ENCODE results near the gene ITPR2. TPM values are rescaled to one million over a fixed set of nuclear protein-coding genes. Genes with fewer than 3 reads are reported as not detected.
"Not testable (repeated sequence)": the region's sequence is repeated elsewhere in the genome, so short reads cannot be mapped to it uniquely, and the experiment has no call there.

ITPR2 gene
- total RNA-seq, 2 experiments from 2014 or later = 31.7 to 36.3 TPM

- Mint-ChIP-seq H3K4me3 (no peak overlapping the region), H3K36me3 (ENCODE audit: low read depth) (peaks cover 17% of the 10 kb centered on the region), H3K9me3 (peaks cover 4% of the 10 kb centered on the region), H3K4me1 (peaks cover 8% of the 10 kb centered on the region), H3K27ac (no peak overlapping the region), H3K27me3 (no peaks in the 10 kb centered on the region)
- POLR2A ChIA-PET = no interaction called here
- CTCF ChIA-PET = no interaction called here
- no peak for DNase-seq
Measured at GRCh38 chr12:26770239-26771070, 62.5 kb downstream of the ITPR2 start.

- Mint-ChIP-seq H3K4me1 (peaks cover 8% of the 10 kb centered on the region), H3K4me3 (no peak overlapping the region), H3K27me3 (no peaks in the 10 kb centered on the region), H3K9me3 (peaks cover under 1% of the 10 kb centered on the region), H3K27ac (no peak overlapping the region), H3K36me3 (ENCODE audit: low read depth) (peaks cover 10% of the 10 kb centered on the region)
- no peak for DNase-seq
- ChIA-PET POLR2A (no interaction called here), CTCF (interaction anchor here (0.6 kb wide), 1 partner anchor 540 kb away, joined by 3 read pairs; no protein-coding TSS in a partner anchor)
Measured at GRCh38 chr12:26769611-26770010, 63.4 kb downstream of the ITPR2 start.

GRCh38 chr12:26768611-26769603 lies 64.1 kb downstream of the ITPR2 start:
- peaks cover 1% of the 10 kb centered on the region for H3K9me3 Mint-ChIP-seq
- H3K36me3 Mint-ChIP-seq (ENCODE audit: low read depth) = peaks cover 10% of the 10 kb centered on the region
- ChIA-PET POLR2A (no interaction called here), CTCF (interaction anchor here (0.6 kb wide), 1 partner anchor 540 kb away, joined by 3 read pairs; no protein-coding TSS in a partner anchor)
- no peak overlapping the region for H3K4me3 Mint-ChIP-seq
- H3K4me1 Mint-ChIP-seq = peaks cover 8% of the 10 kb centered on the region
- no peak for DNase-seq
- H3K27ac Mint-ChIP-seq = no peak overlapping the region
- H3K27me3 Mint-ChIP-seq = no peaks in the 10 kb centered on the region

GRCh38 chr12:26767865-26768264 lies 65.1 kb downstream of the ITPR2 start:
- Mint-ChIP-seq H3K27ac (no peak overlapping the region), H3K36me3 (ENCODE audit: low read depth) (peaks cover 13% of the 10 kb centered on the region), H3K4me1 (peaks cover 8% of the 10 kb centered on the region), H3K4me3 (no peak overlapping the region), H3K27me3 (no peaks in the 10 kb centered on the region), H3K9me3 (peaks cover 5% of the 10 kb centered on the region)
- POLR2A ChIA-PET = no interaction called here
- CTCF ChIA-PET = no interaction called here
- no peak for DNase-seq

GRCh38 chr12:26767116-26767515 lies 65.9 kb downstream of the ITPR2 start:
- Mint-ChIP-seq H3K4me3 (no peak overlapping the region), H3K27ac (no peak overlapping the region), H3K27me3 (no peaks in the 10 kb centered on the region), H3K4me1 (peaks cover 8% of the 10 kb centered on the region), H3K9me3 (peaks cover 8% of the 10 kb centered on the region), H3K36me3 (ENCODE audit: low read depth) (peaks cover 15% of the 10 kb centered on the region)
- CTCF ChIA-PET = no interaction called here
- no peak for DNase-seq
- POLR2A ChIA-PET = no interaction called here

- no peak overlapping the region for H3K4me3 Mint-ChIP-seq
- no peak for DNase-seq
- H3K4me1 Mint-ChIP-seq = no peaks in the 10 kb centered on the region
- CTCF ChIA-PET = no interaction called here
- no peak overlapping the region for H3K27ac Mint-ChIP-seq
- H3K27me3 Mint-ChIP-seq = no peaks in the 10 kb centered on the region
- H3K36me3 Mint-ChIP-seq (ENCODE audit: low read depth) = peaks cover 35% of the 10 kb centered on the region
- POLR2A ChIA-PET = no interaction called here
- peaks cover 29% of the 10 kb centered on the region for H3K9me3 Mint-ChIP-seq
Measured at GRCh38 chr12:26762186-26762585, 70.8 kb downstream of the ITPR2 start.

- H3K4me3 Mint-ChIP-seq = no peak overlapping the region
Measured at GRCh38 chr12:26761775-26762174, 71.2 kb downstream of the ITPR2 start.

GRCh38 chr12:26760657-26761293 lies 72.2 kb downstream of the ITPR2 start:
- Mint-ChIP-seq H3K4me1 (no peaks in the 10 kb centered on the region), H3K4me3 (no peak overlapping the region), H3K27ac (no peak overlapping the region), H3K36me3 (ENCODE audit: low read depth) (peaks cover 31% of the 10 kb centered on the region), H3K27me3 (no peaks in the 10 kb centered on the region), H3K9me3 (peaks cover 38% of the 10 kb centered on the region)
- DNase-seq = no peak
- ChIA-PET CTCF (no interaction called here), POLR2A (no interaction called here)

More at GRCh38 chr12:26761775-26762174, 71.2 kb downstream of the ITPR2 start:
- POLR2A ChIA-PET = interaction anchor here (0.7 kb wide), 1 partner anchor 71 kb away, joined by 3 read pairs; the partner anchor contains the start of gene ITPR2
- DNase-seq = no peak
- Mint-ChIP-seq H3K27me3 (no peaks in the 10 kb centered on the region), H3K4me1 (no peaks in the 10 kb centered on the region), H3K27ac (no peak overlapping the region), H3K9me3 (peaks cover 29% of the 10 kb centered on the region), H3K36me3 (ENCODE audit: low read depth) (peaks cover 35% of the 10 kb centered on the region)
- CTCF ChIA-PET = no interaction called here

- H3K27me3 Mint-ChIP-seq, DNase-seq, H3K4me1 Mint-ChIP-seq, H3K27ac Mint-ChIP-seq, CTCF ChIA-PET, H3K4me3 Mint-ChIP-seq, POLR2A ChIA-PET: not testable (repeated sequence)
- Mint-ChIP-seq H3K36me3 (ENCODE audit: low read depth) (peaks cover 19% of the 10 kb centered on the region), H3K9me3 (peaks cover 32% of the 10 kb centered on the region)
Measured at GRCh38 chr12:26755362-26755761, 77.6 kb downstream of the ITPR2 start.

GRCh38 chr12:26754148-26754547 lies 78.8 kb downstream of the ITPR2 start:
- ChIA-PET CTCF (no interaction called here), POLR2A (no interaction called here)
- H3K4me3 Mint-ChIP-seq = no peak overlapping the region
- no peak for DNase-seq
- peaks cover 32% of the 10 kb centered on the region for H3K9me3 Mint-ChIP-seq
- peaks cover 13% of the 10 kb centered on the region for H3K36me3 Mint-ChIP-seq (ENCODE audit: low read depth)
- H3K27ac Mint-ChIP-seq = no peak overlapping the region
- peaks cover 17% of the 10 kb centered on the region for H3K4me1 Mint-ChIP-seq
- no peaks in the 10 kb centered on the region for H3K27me3 Mint-ChIP-seq

- no peak overlapping the region for H3K27ac Mint-ChIP-seq
- H3K36me3 Mint-ChIP-seq (ENCODE audit: low read depth) = peaks cover 13% of the 10 kb centered on the region
- no peaks in the 10 kb centered on the region for H3K27me3 Mint-ChIP-seq
- peaks cover 17% of the 10 kb centered on the region for H3K9me3 Mint-ChIP-seq
- no peak for DNase-seq
- no peak overlapping the region for H3K4me3 Mint-ChIP-seq
- POLR2A ChIA-PET = no interaction called here
- CTCF ChIA-PET = no interaction called here
- peaks cover 42% of the 10 kb centered on the region for H3K4me1 Mint-ChIP-seq
Measured at GRCh38 chr12:26751179-26751578, 81.8 kb downstream of the ITPR2 start.

GRCh38 chr12:26750531-26751175 lies 82.3 kb downstream of the ITPR2 start:
- peaks cover 43% of the 10 kb centered on the region for H3K4me1 Mint-ChIP-seq
- H3K27ac Mint-ChIP-seq = no peak overlapping the region
- H3K36me3 Mint-ChIP-seq (ENCODE audit: low read depth) = peaks cover 13% of the 10 kb centered on the region
- no peak overlapping the region for H3K4me3 Mint-ChIP-seq
- H3K27me3 Mint-ChIP-seq = no peaks in the 10 kb centered on the region
- CTCF ChIA-PET = no interaction called here
- H3K9me3 Mint-ChIP-seq = peaks cover 13% of the 10 kb centered on the region
- POLR2A ChIA-PET = no interaction called here
- no peak for DNase-seq

Measured in activated CD4-positive, alpha-beta memory T cell treated with anti-CD3 and anti-CD28 coated beads, Interleukin-2, amount 10 ng/mL, durations not matched to agents 7 days and 5 days (primary cell).